Left forelimb (tissue), 1 donor: ENCODE measurements around the gene TXNDC5.
"Not testable (repeated sequence)": the region's sequence is repeated elsewhere in the genome, so short reads cannot be mapped to it uniquely, and the experiment has no call there.

Source experiments
- DNase-seq: peaks from one replicate; pipeline ENCODE4 v3.0.0-alpha.2; 2018; ENCODE audit warnings: low spot score

The TXNDC5 gene

DNA sequence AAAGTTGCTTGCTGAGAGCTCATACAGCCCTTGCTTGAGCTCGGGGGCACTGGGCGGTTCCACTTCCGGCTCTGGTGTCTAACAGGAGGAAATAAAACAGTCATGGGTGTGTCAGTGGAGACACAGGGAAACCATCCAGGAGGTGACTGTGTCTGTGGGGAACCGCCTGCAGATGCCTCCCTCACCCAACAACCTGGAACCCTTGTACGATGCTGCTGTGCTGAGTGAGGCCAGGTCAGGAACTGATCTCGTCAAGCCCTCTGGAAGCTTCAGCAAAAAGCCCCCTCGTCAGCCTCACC, 15.5 kb downstream of the TXNDC5 start:
- DNase-seq: no peak

DNA sequence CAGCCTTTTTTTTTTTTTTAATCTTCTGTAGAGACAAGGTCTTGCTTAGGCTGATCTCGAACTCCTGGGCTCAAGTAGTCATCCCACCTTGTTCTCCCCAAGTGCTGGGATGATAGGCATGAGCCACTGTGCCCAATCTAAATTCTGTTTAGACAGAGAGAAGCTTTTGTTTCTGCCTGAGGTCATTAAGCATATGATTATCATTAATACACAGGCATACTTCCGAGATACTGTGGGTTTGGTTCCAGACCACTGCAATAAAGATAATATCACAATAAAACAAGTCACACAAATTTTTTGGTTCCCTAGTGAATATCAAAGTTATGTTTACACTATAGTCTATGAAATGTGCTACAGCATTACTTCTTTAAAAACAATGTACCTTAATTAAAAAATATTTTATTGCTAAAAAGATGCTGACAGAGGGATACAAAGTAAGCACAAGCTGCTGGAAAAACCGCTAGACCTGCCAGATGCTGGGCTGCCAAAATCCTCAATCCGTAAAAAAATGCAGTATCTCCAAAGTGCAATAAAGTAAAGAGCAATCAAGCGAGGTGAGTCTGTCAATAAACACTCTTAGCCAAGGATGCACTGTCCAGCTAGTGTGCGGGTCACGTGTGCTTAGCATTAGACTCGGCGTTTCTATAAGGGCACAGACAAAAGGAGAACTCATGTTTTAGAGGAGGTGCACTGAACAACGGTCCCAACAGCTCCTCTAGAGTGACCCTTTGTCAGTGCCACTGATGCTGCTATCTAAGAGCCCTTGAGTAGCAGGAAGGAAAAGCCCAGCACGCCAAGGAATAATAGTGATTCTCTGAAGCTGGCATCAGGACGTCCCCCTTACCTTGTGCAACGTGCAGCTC, 16.1 kb downstream of the TXNDC5 start:
- no peak for DNase-seq

DNA sequence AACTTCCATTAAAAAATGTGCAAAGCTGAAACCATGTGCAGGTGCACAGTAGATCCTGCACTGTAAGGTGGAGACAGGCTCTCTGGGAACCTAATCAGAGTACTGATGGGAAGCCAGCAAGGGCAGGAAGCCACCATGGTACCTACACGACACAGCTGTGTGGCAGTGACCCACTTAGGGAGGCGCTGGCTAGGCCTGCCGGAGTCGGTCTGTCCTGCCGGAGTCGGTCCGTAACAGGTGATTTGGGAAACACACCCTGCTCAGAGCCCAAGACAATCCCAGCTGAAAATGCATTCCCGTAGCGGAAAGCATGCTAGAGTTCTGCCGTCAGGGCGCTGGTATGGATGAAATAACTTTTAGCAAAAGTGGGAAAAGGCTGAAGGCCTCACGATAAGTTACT, 17.2 kb downstream of the TXNDC5 start:
- DNase-seq: no peak

DNA sequence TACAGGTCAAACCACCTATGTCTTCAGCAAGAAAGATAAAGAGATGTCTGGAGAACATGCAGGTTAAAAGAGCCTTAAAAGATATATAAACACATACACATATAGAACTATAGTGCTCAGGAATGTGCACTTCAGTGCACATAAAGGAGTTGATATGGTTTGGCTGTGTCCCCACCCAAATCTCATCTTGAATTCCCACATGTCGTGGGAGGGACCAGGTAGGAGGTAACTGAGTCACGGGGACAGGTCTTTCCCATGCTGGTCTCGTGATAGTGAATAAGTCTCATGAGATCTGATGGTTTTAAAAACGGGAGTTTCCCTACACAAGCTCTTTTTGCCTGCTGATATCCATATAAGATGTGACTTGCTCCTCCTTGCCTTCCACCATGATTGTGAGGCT, 18.2 kb downstream of the TXNDC5 start:
- not testable (repeated sequence) for DNase-seq

DNA sequence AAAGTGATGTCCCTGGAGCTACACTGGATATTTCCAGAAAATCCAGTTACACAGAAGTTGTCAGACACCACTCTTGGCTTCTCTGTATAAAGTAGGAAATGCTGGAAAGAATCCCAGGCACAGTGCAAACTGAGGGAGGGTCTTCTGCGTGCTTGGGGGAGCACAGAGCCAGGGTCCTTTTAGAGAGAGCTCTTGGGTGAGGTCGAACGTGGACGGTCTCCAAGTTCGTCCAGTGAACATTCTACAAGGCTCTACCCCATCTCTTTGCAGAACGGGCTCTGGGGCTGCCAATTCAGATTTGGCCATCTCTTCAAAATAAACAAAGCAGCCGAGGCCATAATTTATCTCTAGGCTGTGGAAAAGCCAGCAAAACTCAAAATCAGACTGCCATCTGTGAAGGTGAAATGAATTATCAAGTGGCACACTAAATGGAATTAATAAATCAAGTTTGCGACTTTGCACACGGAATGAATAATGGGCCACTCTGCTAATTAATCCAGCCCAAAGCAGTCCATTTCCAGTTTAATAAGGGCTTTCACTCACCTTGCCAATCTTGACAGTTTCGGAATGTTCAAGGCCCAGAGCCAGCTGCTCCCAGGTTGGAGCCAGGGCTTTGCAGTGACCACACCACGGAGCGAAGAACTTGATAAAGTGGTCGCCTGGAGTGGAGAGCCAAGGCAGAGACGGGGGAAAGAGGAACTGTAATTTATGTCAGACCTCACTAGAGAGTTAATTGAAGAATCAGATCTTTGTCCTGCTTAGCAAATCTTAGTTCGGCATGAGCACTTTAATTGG, 19.3 kb downstream of the TXNDC5 start:
- no peak for DNase-seq

DNA sequence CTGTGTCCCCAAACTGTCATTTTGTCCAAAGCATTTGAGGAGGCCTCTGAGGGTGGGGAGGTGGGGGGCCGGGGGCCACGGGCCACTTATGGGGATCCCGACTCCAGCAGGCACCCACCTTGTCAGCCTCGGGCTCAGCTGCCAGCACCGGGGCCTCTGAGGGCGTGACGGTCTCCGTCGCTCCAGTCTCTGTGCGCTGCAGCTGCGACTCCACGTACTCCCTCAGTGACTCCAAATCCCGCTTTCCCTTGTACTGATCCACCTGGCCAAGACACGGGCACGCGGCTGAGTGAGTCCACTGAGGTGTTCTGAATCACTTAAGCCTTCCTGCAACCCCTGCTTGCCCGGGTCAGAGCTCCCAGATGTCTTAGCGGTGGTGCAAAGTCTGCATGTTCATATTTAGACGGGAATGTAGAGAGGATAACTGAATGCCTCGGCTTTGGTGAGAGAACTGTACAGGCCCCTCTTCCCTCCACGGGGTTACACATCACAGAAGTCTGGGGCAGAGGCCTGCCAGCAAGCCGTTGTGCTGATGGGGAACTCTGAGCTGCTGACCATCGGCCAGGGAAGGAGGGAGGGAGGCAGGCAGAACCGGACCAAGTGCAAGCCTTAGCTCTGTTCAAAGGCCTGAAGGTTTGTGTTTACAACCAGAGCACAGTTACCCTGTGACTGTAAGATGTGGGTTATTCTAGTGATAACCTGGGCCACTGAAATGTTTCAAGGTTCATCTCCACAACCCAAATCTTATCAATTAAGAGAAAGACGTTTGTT, 21.8 kb downstream of the TXNDC5 start:
- no peak for DNase-seq

DNA sequence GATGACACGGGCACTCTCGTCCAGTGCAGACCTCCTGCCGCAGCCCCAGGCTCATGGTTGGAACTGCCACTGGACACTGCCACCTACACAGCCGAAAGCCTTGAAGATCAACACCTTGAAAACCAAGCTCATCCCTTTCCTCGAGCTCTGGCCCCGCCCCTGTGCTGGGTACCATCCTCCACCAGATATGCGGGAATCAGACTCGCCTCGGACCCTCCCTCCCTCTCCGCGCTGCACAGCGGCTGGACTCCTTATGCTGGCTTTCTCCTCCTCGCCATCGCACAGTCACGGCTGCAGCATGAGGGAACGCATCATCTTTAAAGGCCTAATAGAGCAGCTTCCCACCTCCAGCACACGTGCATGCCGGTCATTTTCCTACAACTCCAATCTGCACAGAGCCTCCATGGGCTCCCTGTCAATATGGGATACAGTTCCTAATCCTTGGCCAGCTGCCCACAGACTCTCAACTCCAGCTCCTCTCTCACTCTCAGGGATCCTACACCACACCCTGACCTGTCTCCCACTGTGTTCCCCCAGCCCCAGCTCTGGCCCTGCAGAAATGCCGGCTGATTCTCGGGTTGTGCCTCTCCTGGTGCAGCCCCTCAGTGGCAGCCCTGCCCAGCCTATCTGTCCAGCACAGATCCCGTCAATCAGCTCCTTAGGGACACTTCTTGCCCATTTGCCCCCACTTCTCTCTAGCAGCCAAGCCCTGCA, 23.2 kb downstream of the TXNDC5 start:
- no peak for DNase-seq

DNA sequence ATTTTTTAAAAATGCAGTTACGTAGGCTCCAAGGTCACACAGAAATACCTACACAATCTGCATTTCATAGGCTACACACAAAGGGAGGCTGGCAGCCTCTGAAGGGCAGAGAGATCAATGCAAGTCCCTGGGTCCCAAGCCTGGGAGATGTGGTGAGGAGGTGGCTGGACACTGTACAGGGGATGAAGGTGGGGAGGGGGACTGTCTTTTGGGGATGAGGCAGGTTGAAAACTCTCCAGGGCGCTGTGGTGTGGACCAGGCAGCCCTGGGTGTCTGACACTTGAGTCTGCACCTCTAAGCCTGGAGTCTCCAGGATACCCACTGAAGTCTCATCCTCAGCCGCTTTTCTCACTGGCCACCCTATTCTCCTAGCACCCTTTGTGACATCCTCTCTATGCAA, 24.5 kb downstream of the TXNDC5 start:
- no peak for DNase-seq

DNA sequence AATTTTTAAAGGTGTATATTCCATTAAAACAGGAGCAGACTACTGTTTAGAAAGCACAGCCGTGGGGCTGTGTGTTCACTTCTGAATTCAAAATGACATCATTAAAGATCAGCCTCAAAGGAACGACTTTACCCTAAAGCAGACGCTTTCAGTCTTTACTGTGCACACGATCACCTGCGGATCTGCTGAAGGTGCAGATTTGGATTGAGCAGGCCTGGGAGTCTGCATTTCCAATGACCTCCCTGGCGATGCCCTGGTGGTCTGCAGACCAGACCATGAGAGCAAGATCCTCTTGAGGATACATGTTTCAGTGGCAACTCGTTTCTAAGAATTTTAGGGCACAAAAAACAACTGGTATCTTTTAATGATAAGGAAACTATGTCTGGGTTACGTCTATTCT, 27.2 kb downstream of the TXNDC5 start:
- no peak for DNase-seq

DNA sequence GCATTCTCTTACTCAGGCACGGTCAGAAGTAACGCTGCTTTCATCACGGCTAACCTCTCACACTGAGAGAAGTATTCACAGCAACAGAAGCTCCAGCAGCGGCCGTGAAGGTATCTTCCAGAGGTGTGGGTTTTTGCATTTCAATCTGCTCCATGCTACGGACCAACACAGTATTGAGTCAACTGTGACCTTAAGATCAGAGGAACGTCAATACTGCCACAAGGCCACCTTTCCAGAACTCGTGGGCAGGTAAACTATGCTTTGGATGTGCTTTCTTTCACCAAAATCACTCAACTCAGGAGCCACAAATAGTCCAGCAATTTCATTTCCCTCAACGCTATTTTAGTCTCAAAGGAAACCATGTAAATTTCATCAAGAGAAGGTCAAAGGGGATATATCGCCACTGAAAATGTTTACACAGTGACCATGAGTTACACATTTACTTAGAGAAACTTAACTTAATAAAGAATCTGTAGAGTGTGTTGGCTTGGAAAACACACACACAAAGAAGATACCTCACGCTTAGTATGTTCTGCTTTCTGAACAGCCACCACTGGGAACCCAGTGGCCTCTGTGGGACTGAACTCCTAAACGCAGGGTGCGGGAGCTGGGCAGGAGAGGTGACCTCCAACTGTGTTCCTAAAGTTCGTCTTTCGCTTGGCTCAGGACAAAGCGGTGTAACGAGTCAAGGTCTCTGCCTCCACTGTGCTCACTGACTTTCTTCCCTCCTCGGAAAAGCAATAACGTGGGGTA, 27.9 kb downstream of the TXNDC5 start:
- no peak for DNase-seq

DNA sequence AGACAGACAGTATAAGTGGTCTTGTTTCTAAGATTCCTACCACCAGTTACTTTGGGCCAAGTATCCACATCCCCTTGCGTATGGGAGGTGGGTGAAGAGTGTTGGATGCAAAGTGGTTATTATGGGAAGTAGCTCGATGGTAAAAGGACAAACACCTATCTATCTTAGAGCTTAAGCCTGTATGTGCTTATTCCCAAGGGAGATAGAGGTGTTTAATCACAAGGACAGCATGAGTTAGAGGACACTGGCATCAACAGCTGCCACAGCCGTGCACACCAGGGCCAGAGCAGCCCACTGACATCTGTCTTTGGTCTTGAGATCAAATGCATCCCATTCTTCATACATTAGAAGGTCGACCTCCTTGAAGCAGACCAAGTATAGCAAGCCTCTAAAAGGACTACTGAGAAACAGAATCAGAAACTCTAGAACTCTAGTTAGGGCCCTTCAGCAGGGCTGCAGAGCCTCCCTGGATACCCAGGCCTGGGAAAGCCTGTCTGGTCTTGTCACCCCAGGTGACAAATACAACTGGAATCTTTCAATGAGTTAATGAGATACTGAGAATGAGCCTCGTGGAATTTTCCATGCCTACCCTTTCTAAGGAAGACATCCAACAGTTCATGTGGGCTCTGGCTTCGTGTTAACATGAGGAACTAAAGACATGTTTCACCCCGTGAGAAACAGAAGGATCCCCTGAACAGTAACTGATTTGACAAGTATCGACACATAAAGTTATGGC, 28.7 kb downstream of the TXNDC5 start:
- no peak for DNase-seq

DNA sequence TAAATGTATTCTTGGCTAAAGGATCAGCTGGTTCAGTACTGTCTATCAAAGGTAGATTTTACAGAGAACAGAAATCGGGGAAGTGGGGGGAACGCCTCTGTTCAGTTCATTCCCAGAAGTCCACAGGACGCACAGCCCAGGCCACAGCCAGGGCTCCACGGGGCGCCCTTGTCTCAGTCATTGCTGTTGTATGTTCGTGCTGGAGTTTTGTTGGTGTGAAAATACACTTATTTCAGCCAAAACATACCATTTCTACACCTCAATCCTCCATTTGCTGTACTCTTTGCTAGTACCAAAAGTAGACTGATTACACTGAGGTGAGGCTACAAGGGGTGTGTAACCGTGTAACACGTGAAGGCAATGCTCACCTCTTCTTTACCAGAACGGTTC, 29.9 kb downstream of the TXNDC5 start:
- no peak for DNase-seq

DNA sequence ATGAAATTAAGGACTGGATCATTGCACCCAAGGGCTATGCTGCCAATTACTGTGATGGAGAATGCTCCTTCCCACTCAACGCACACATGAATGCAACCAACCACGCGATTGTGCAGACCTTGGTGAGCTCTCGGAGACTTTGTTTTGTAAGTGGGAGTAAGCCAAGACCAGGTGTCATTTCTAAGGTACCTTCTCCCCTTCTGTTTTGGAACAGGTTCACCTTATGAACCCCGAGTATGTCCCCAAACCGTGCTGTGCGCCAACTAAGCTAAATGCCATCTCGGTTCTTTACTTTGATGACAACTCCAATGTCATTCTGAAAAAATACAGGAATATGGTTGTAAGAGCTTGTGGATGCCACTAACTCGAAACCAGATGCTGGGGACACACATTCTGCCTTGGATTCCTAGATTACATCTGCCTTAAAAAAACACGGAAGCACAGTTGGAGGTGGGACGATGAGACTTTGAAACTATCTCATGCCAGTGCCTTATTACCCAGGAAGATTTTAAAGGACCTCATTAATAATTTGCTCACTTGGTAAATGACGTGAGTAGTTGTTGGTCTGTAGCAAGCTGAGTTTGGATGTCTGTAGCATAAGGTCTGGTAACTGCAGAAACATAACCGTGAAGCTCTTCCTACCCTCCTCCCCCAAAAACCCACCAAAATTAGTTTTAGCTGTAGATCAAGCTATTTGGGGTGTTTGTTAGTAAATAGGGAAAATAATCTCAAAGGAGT, 30.4 kb downstream of the TXNDC5 start:
- no peak for DNase-seq

DNA sequence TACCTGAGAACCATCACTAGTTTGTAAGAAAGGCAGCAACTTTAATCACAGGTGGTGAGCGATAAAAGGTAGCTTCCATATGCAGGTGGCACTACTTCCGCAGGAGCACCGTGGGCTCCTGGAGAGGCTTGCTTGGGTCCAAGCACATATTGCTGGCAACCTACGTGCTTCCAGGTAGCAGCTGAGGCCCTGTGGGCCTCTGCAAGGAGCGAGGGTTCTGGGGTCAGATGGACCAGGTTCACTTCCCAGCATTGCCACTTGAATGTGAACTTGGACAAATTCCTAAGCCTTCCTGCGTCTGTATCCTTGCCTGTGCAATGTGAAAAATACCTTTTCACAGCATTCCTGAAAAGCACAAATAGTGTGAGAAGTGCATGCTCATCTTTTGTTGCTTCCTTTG, 31.0 kb downstream of the TXNDC5 start:
- DNase-seq: no peak

DNA sequence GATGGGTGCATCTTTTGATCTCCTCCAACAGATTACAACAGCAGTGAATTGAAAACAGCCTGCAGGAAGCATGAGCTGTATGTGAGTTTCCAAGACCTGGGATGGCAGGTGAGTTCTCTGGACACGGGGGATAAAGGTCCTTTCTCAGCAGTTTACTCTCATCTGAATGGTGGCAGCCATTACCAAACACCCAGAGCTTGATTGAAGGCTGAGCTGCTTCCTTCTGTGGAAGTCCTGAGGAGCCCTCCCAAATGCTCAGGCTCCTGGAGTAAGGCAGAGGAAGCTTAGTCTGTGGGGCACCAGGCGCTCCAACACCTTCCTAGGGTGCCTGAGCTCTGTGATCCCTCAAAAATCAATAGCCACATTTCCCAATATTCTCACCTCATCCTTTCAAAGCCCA, 31.5 kb downstream of the TXNDC5 start:
- DNase-seq: no peak

DNA sequence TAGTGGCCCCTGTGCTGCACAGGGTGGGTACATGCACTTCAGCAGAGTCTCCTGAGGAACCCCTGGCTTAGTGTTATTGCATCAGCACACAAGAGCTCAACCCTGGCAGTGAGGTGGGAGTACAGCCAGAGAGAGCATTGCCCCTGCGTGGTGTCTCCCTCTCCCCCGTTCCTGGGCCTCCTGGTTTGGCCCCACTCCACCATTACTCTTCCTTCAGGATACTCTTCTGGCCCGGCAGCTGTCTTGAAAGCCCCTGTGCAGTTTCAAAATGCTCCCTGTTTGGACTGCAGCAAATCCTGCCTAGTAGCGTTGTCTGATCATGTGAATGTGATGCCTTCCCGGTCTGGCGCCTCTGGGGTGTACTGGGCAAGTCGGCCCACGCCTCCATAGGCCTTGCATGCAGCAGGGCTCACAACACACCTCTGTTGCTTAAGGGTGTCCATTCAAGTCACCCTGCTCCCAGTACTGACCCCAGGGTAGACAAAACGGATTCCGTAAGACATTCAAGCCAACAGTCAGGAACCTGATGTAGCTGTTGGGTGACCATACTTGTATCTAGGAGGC, 32.1 kb downstream of the TXNDC5 start:
- DNase-seq: no peak

DNA sequence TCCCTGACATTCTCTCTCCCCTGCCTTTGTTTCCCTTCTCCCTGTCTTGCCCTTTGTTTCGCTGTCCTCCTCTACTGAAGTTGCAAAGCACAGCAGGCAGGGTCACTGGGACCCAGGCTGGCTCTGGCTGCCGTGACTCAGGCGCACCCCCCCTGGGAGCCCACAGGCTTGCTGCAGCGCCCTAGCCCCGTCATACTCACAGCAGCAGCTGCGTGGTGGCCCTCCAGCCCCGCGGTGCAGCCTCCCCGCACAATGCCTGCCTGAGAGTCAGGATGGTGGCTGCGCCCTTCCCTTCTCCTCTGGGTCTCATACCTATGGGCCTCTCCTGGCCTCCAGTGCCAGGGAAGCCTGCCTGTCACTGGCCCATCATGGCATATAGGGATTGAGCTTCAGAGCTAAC, 41.7 kb downstream of the TXNDC5 start:
- peak; percentile 30 for DNase-seq

DNA sequence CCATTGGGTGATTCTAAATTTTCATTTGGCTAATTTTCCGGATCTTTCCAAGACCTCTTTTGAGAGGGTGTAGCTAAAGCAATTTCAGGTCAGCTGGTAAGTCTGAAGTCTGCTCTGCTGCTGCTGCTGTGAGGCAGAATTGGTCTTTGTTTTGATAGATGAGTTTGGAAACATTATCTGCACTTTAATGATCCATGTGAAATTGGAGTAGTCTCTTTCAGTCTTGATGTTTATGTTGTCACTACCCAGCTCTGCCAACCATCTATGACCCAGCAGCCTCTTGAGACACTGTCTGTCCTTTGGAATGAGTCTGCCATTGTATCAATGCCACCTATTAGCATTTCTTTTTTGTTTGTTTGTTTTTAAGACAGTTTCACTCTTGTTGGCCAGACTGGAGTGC, 44.1 kb downstream of the TXNDC5 start:
- no peak for DNase-seq

DNA sequence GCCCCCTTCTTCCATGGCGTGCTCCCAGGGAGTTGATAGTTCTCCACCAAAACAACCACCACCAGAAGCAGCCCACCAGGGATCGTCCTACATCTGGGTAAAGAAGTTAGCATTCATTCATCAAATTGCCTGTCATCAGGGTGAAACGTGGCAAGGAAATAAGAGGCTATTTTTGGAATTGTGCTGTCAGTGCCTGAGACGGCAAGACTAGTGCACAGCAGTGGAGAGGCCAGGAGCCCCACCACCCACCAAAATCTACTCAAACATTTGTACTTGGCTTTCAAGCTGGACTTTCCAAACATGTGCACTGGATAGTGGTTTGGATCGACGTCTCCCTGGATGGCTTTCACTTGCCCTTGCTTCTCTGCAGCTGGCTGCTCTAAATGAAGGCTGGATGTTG, 44.8 kb downstream of the TXNDC5 start:
- no peak for DNase-seq

DNA sequence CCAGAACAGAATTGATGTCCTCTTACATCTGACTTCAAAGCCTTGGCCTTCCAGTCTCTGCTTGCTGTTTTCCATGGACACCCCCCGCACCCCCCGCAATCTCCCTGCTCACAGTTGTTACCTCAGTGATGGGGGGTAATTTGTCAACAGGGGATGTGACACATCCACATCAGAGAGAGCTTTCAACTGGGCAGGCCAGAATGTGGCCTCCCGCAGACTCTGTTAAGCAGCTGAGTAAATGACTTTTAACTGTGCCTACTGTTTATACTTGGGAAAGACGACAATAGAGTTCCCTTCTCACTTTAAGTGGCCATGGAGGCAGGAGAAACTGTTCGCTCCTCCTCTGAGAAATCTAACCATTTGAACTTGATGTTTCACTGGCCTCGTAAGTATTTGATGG, 51.0 kb downstream of the TXNDC5 start:
- no peak for DNase-seq
